ENCODE results near the gene TTC5.
"Not testable (repeated sequence)": the region's sequence is repeated elsewhere in the genome, so short reads cannot be mapped to it uniquely, and the experiment has no call there.

TTC5 gene

DNA sequence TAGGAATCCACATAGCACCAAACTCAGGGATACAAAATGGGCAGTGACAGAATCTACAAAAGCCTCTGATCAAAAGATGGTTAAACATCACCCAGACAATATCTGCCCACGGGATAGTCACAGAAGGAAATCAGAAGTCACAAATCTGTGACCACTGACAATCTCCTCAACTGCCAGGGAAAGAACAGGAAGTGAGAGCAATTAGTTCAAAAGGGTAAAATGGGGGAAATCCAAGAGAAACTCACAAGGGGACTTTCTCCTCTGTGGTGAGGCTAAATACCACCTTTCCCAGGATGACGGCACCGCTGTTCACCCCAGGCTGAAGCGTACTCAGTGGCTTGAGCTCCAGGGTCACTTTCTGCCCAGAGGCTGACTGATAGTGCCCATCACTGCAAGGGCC, 10.7 kb downstream of the TTC5 start:
- no peak for DNase-seq

DNA sequence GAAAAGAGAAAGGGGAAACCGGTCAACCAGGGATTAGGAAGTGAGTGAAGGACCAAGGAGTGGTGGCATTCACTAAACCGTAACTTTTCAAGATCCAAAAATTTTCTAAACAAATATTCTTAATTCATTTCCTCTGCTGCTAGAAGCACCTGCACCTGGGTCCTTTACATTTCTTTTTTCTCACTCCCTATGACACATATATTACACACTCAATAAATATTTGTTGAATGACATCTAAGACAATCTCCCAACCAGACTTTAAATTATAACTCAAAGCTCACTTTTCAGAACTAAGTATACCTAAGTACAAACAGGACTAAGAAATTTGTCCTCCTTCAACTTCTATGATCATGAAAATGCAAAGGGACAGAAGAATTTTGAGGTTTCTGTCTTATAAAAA, 11.1 kb downstream of the TTC5 start:
- no peak for DNase-seq

DNA sequence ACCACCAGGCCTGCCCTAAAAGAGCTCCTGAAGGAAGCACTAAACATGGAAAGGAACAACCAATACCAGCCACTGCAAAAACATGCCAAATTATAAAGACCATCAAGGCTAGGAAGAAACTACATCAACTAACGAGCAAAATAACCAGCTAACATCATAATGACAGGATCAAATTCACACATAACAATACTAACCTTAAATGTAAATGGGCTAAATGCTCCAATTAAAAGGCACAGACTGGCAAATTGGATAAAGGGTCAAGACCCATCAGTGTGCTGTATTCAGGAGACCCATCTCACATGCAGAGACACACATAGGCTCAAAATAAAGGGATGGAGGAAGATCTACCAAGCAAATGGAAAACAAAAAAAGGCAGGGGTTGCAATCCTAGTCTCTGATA, 23.8 kb downstream of the TTC5 start:
- DNase-seq: not testable (repeated sequence)

DNA sequence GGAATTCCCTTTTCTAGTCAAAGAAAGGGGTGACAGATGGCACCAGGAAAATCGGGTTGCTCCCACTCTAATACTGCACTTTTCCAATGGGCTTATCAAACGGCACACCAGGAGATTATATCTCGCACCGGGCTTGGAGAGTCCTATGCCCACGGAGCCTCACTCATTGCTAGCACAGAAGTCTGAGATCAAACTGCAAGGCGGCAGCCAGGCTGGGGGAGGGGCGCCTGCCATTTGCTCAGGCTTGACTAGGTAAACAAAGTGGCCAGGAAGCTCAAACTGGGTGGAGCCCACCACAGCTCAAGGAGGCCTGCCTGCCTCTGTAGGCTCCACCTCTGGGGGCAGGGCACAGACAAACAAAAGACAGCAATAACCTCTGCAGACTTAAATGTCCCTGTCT, 25.5 kb downstream of the TTC5 start:
- not testable (repeated sequence) for DNase-seq

DNA sequence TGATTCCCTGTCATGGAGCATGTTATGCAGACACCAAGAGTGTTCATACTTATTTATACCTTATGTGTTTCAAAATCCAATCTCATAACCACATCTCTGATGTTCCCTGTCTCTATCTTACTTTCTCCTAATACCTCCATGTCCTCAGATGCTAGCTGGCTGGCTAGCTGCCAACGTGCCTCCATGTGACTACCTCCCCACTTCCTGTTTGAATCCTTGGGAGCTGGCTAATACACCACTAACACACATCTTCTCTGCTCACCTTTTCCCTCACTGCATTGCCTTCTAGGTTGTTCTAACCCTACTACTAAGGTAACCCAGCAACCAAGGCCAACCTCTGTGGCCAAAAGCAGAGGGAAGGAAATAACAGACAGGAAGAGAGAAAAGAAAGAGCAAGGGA, 27.3 kb downstream of the TTC5 start:
- no peak for DNase-seq

DNA sequence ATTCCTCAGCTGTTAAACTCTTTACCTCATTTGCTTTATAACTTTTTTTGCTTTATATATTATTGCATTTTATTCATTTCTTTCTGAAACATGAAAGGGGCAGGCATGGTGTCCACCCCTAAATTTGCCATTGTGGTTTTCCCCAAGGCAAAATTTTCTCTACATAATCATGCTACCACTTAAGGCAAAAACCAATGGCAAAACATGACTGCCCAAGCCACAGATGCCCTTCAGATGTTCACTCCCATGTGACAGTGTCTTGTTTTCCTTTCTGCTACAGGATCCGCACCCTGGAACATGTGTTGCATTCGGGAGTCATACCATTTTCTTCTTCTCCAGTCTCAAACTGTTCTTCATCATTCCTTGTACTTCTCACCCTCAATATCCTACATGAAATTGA, 28.3 kb downstream of the TTC5 start:
- no peak for DNase-seq

DNA sequence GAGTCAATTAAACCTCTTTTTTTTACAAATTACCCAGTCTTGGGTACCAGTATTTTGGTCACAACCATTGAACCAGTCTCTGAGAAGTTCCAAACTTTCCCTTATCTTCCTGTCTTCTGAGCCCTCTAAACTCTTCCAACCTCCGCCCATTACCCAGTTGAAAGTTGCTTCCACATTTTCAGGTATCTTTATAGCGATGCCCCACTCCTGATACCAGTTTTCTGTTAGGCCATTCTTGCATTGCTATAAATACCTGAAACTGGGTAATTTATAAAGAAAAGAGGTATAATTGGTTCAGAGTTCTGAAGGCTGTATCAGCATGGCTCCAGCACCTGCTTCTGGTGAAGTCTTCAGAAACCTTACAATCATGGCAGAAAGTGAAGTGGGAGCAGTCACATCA, 31.7 kb downstream of the TTC5 start:
- no peak for DNase-seq

DNA sequence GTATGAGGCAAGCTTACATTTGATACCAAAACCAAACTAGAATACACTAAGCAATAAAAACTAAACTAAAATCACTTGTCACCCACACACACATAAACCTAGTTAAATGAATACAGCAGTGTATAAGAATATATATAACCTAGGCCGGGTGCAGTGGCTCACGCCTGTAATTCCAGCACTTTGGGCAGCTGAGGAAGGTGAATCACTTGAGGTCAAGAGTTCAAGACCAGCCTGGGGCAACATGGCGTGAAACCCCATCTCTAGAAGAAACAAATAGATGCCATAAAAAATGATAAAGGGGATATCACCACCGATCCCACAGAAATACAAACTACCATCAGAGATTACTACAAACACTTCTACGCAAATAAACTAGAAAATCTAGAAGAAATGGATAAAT, 41.4 kb downstream of the TTC5 start:
- DNase-seq: not testable (repeated sequence)

DNA sequence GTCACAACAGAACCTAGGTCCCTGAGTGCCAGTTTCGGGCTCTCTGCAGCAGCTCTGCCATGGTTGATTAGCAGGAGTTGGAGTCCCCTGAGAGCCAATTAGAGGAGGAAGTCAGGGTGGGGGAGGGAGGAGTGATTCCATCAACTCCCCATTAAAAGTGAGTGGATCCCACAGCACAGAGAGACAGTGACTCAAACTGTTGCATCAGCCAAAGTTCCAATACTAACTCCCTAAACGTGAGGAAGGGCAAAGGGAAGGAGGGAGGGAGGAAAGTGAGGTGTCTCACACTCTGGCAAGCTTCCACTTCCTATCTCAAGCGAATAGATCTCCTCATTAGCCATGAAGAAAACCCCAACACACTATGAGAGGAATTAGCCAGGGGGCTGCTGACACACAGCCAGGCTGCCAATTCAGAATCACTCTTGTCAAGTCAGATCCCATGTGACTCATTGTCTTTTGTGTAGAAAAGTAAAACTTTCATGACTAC, 43.1 kb downstream of the TTC5 start:
- DNase-seq: no peak

DNA sequence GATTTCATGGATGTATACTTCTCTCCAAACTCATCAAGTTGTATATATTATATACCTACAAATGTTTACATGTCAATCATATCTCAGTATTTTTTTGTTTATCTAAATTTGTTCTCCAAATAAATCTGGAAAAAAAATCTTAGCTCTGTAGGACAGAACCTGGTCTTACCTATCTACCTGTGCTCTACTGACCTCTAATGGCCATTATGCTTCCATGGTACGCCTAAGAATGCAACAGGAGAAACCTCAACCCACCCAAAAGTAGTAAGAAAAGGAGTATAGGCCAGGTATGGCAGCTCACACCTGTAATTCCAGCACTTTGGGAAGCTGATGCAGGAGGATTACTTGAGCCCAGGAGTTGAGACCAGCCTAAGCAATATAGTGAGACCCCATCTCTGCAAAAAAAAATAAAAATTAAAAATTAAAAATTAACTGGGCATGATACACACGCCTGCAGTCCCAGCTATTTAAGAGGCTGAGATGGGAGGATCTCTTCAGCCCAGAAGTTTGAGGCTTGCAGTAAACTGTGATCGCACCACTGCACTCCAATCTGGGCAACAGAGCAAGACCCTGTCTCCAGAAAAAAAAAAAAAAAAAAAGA, 58.0 kb downstream of the TTC5 start:
- DNase-seq: no peak
